Lung (tissue), 12 donors: ENCODE data around the gene NEDD8. TPM values are rescaled to one million over a fixed set of nuclear protein-coding genes. Genes with fewer than 3 reads are reported as not detected.

Experiments
- ATAC-seq: fragments of 200-7000 bp; cut with Tn5 transposase; one replicate; pipeline ENCODE4 v1.9.1; 2020; ENCODE audit warnings: moderate number of reproducible peaks; ENCODE audit not compliant: insufficient read depth, low FRiP score
- DNase-seq, 3 donors: peaks; one replicate each; pipeline ENCODE4 v3.0.0-alpha.2; 2013 to 2017
- H3K27ac ChIP-seq, 2 donors: one replicate each; pipeline ENCODE4 v1.5.1; 2013; ENCODE audit warnings: mild to moderate bottlenecking in 2 of 2, moderate library complexity in 2 of 2, control low read depth in 1 of 2, inconsistent platforms in 1 of 2, low read depth in 1 of 2, low read length in 1 of 2
- H3K27me3 ChIP-seq, 3 donors: one replicate each; pipeline ENCODE4 v1.5.1; 2013; ENCODE audit warnings: low read length in 2 of 3; ENCODE audit not compliant: control insufficient read depth in 3 of 3, insufficient read depth in 3 of 3
- H3K36me3 ChIP-seq, 4 donors: one replicate each; pipeline ENCODE4 v1.5.1; 2013; ENCODE audit warnings: low read length in 4 of 4, mild to moderate bottlenecking in 1 of 4, moderate library complexity in 1 of 4; ENCODE audit not compliant: control insufficient read depth in 4 of 4, insufficient read depth in 4 of 4
- H3K4me1 ChIP-seq, 5 donors: one replicate each; pipeline ENCODE4 v1.5.1; 2013; ENCODE audit warnings: low read length in 5 of 5, mild to moderate bottlenecking in 2 of 5, moderate library complexity in 1 of 5; ENCODE audit not compliant: control insufficient read depth in 5 of 5, insufficient read depth in 5 of 5
- H3K4me3 ChIP-seq: one replicate; pipeline ENCODE4 v1.5.1; 2013; ENCODE audit warnings: mild to moderate bottlenecking, control low read depth, moderate library complexity
- H3K9ac ChIP-seq, 2 donors: one replicate each; pipeline ENCODE4 v1.5.1; 2013; ENCODE audit warnings: low read length in 2 of 2, control low read depth in 1 of 2; ENCODE audit not compliant: insufficient read depth in 1 of 2
- H3K9me3 ChIP-seq, 4 donors: one replicate each; pipeline ENCODE4 v1.5.1; 2013; ENCODE audit warnings: low read length in 3 of 4, mild to moderate bottlenecking in 1 of 4, moderate library complexity in 1 of 4; ENCODE audit not compliant: control insufficient read depth in 4 of 4, insufficient read depth in 3 of 4
- WGBS, 2 donors: extraction: QIAGEN DNeasy Blood & Tissue Kit; methylation state at CpG; one replicate each; pipeline ENCODE4 v1.1.7; 2013; 5-methylcytosine and 5-hydroxymethylcytosine counted together
- polyA plus RNA-seq, 2 donors: library from polyadenylated mRNA; stranded (reverse); fragments of 200-250 nt; gene quantifications; one replicate each; pipeline ENCODE4 v1.2.1, GENCODE V29; 2013
- total RNA-seq, 2 donors: library from RNA; depleted of rRNA in 1 of 2; stranded (reverse); fragments of >200 nt in 1 of 2; gene quantifications; one replicate each; pipeline ENCODE4 v1.2.1, GENCODE V29; 2014 to 2021
- TF ChIP-seq, protein P1 (sequence below): IDR thresholded peaks from 2 replicates; pipeline ENCODE4 v1.5.1; 2012; ENCODE audit warnings: mild to moderate bottlenecking; ENCODE audit errors: control extremely low read depth, extremely low read depth
- donor health status: control.
- donor health status: control.
- donor health status: Bipolar disorder and iron deficiency.
- donor health status: healthy.
- donor health status: DM: yes; HTN: yes; CAD: no.

The NEDD8 gene
- total and polyA plus RNA-seq, 4 donors, result 69.5 to 246 (median 194) TPM

DNA sequence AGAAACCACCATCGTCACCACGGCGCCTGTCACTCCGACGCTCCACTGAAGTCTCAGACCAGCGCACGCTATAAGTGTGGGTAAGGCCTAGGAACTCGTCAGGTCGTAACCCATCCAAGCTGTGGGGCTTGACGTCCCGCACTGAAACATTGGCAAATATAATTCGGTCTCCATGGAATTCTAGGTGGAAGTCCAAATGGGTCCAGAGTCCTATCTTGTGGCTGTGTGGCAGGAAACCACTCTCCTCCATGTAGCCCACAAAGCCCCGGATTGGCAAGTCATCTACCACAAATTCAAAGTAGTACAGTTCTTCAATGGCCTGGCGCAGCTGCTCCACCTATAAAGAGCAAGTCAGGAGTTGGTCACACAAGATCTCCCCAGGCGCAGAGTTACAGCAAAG is 39.2 kb downstream of the NEDD8 start:
- H3K36me3 ChIP-seq, result peaks cover 5 to 18% (median 13%) of the 10 kb centered on the region in 4 donors
- WGBS, 2 donors, result 90 to 95% methylated on average over 15 of the region's 15 CpGs
- H3K4me1 ChIP-seq, result peaks cover 0 to 25% (median 8%) of the 10 kb centered on the region in 5 donors
- no peaks in the 10 kb centered on the region for H3K27me3 ChIP-seq
- no peaks in the 10 kb centered on the region for H3K9me3 ChIP-seq
- no peak overlapping the region for H3K9ac ChIP-seq
- TF ChIP-seq, protein P1, sequence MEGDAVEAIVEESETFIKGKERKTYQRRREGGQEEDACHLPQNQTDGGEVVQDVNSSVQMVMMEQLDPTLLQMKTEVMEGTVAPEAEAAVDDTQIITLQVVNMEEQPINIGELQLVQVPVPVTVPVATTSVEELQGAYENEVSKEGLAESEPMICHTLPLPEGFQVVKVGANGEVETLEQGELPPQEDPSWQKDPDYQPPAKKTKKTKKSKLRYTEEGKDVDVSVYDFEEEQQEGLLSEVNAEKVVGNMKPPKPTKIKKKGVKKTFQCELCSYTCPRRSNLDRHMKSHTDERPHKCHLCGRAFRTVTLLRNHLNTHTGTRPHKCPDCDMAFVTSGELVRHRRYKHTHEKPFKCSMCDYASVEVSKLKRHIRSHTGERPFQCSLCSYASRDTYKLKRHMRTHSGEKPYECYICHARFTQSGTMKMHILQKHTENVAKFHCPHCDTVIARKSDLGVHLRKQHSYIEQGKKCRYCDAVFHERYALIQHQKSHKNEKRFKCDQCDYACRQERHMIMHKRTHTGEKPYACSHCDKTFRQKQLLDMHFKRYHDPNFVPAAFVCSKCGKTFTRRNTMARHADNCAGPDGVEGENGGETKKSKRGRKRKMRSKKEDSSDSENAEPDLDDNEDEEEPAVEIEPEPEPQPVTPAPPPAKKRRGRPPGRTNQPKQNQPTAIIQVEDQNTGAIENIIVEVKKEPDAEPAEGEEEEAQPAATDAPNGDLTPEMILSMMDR, result no peak
- no peak overlapping the region for H3K27ac ChIP-seq
- ATAC-seq (no peak), DNase-seq (no peak)
- H3K4me3 ChIP-seq, result no peak overlapping the region

DNA sequence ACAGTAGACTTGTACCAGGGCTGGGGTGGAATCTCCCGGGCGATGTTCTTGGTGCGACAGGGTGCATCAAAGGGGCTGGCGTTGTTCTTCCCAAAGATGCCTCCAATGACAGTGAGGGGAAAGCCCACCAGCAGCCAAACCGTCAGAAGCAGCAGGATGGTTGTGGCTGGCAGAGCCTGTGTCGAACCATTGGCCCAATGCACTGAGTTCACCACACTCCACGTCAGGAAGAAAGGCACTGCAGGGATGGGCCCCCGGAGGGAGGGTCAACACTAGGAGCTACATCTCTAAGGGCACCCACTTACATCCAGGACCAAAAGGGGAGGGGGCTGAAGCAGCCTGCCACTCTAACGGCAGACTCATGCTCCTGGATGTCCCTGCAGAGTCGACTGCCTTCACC is 41.8 kb downstream of the NEDD8 start:
- WGBS, 2 donors, result 94 to 97% methylated on average over 10 of the region's 10 CpGs
- Histone ChIP-seq H3K9me3 (no peaks in the 10 kb centered on the region), H3K4me1 (peaks cover 0 to 18% (median 9%) of the 10 kb centered on the region in 5 donors), H3K36me3 (peaks cover 10 to 34% (median 23%) of the 10 kb centered on the region in 4 donors), H3K27ac (no peak overlapping the region), H3K4me3 (no peak overlapping the region), H3K27me3 (no peaks in the 10 kb centered on the region), H3K9ac (no peak overlapping the region)
- ATAC-seq (no peak), DNase-seq (no peak)
- TF ChIP-seq, protein P1, result no peak

DNA sequence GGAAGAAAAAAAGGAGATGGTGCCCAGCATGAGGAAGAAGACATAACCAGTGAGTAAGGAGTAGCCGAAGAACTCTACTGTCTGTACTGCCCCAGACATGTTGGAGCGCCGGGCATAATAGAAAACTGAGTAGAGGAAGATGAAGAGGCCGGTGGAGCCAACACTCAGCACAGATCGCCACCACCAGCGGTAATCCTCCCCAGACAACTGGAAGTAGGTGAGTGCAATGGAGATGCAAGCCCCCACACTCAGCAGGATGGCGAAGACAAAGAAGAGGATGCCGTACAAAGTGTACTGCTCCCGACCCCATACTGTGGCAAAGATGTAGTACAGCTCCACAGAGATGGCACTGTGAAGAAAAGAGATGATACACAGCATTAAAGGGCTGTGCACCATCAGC is 42.7 kb downstream of the NEDD8 start:
- TF ChIP-seq, protein P1, result no peak
- no peak overlapping the region for H3K9ac ChIP-seq
- no peak overlapping the region for H3K4me3 ChIP-seq
- no peaks in the 10 kb centered on the region for H3K27me3 ChIP-seq
- DNase-seq, result no peak
- no peak overlapping the region for H3K27ac ChIP-seq
- peaks cover 0 to 12% (median 5%) of the 10 kb centered on the region in 5 donors for H3K4me1 ChIP-seq
- no peaks in the 10 kb centered on the region for H3K9me3 ChIP-seq
- no peak for ATAC-seq
- peaks cover 17 to 40% (median 29%) of the 10 kb centered on the region in 4 donors for H3K36me3 ChIP-seq
- 96% methylated on average over 9 of the region's 9 CpGs for WGBS, 2 donors

DNA sequence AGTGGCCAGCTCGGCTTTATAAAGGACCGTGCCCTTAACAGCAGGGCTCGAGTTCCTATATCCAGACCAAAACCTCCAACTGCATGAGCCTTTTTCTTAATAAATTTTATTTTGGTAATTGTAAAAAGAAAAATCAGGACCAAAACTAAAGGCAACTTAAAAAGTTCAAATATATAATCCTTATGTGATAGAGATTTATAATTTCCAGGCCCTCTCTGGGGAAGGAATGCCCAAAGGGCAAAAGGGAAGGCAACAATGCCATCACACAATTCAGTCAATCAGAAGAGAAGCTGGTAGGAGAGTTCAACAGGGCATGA is 43.1 kb downstream of the NEDD8 start:
- ATAC-seq (no peak), DNase-seq (no peak)
- 0 to 1% methylated on average over 3 of the region's 3 CpGs for WGBS, 2 donors
- Histone ChIP-seq H3K27ac (no peak overlapping the region), H3K4me3 (no peak overlapping the region), H3K9ac (no peak overlapping the region), H3K4me1 (peaks cover 0 to 8% (median 5%) of the 10 kb centered on the region in 5 donors), H3K9me3 (no peaks in the 10 kb centered on the region), H3K36me3 (peaks cover 17 to 39% (median 31%) of the 10 kb centered on the region in 4 donors), H3K27me3 (no peaks in the 10 kb centered on the region)
- TF ChIP-seq, protein P1, result no peak
